Measurements from ENCODE around the gene SH2B3. TPM values are rescaled to one million over a fixed set of nuclear protein-coding genes. Genes with fewer than 3 reads are reported as not detected.

Gene SH2B3
- total and polyA plus RNA-seq, 2 of the 13 experiments (the other 11 are each of a cell fraction or from before 2014, with no cell fraction given): 6.8 to 6.9 TPM

DNA sequence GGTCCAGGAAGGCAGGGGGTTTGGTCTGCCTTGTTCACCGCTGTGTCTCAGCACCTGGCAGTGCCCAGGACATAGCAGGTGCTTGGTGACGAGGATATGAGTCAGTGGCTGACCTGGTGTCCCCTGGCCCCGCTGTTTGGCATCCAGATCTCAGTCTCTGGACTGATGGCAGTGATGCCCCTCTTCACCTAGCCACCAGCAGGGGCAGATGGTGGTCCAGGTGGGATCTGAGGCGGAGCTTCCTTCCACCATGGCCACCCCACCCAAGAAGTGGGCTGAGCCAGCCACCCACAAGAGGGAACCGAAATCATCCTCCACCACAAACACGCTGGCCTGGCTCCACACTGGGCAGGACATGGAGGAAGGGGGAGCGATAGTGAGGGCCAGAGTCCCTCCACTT is 16.1 kb upstream of the SH2B3 start:
- no peak overlapping the region for H3K9ac ChIP-seq (ENCODE audit: insufficient read depth, low read depth, low read length)
- no peaks in the 10 kb centered on the region for H3K79me2 ChIP-seq (ENCODE audit: insufficient read depth, low read length)
- BruUV-seq (replicated peaks): no TSS peak
- H2AFZ ChIP-seq (ENCODE audit: low read length): no peak overlapping the region
- H3K27ac ChIP-seq (ENCODE audit: extremely low read length, insufficient read depth, low read length): no peak overlapping the region
- DNase-seq (ENCODE audit: low spot score) (no peak), FAIRE-seq (no peak), ATAC-seq (no peak; the same call in 2 of the 3 replicates)
- intact Hi-C loops (cut with micrococcal nuclease; ENCODE audit: unreplicated experiment): no loop called here
- peaks cover 14% of the 10 kb centered on the region for H3K4me1 ChIP-seq (ENCODE audit: insufficient read depth, low read length)
- no peaks in the 10 kb centered on the region for H4K20me1 ChIP-seq (ENCODE audit: insufficient read depth, low read length)
- no peak overlapping the region for H3K4me3 ChIP-seq (replicated peaks in 1 of 3; ENCODE audit: insufficient read depth in 1 of 3, low read depth in 2 of 3, low read length in 3 of 3)
- no peak overlapping the region for H3K4me2 ChIP-seq (ENCODE audit: low read depth, low read length)
- TF ChIP-seq ZNF160 (CRISPR knock-in tag; IDR thresholded peaks at IDR 0.05): no peak
- TF ChIP-seq CREM (IDR thresholded peaks at IDR 0.05): no peak
- TF ChIP-seq CREM (CRISPR knock-in tag; IDR thresholded peaks at IDR 0.05): no peak
- H3K36me3 ChIP-seq (replicated peaks in 1 of 2; ENCODE audit: control insufficient read depth in 1 of 2, insufficient read depth in 2 of 2, low read length in 2 of 2): no peaks in the 10 kb centered on the region
- WGBS (ENCODE audit: low lambda C conversion rate): 38% methylated on average over 3 of the region's 7 CpGs
- H3K27me3 ChIP-seq (ENCODE audit: control insufficient read depth in 1 of 2, insufficient read depth in 2 of 2, low read length in 2 of 2): peaks cover 2 to 9% of the 10 kb centered on the region in 2 experiments; a peak in 3 of 5 replicates
- H3K9me3 ChIP-seq (ENCODE audit: low read length): no peaks in the 10 kb centered on the region
- ChIA-PET POLR2A (no interaction called here), CTCF (ENCODE audit: low intra/inter-chr PET ratio, low total read pairs) (no interaction called here)
- in situ Hi-C loops (cut with HindIII; ENCODE audit: extremely low pct_ligation_motif_present, low pct_unique_long_range_greater_than_20kb): loop anchor here (10.0 kb wide), 1 partner anchor 285 kb away; no protein-coding TSS in a partner anchor

DNA sequence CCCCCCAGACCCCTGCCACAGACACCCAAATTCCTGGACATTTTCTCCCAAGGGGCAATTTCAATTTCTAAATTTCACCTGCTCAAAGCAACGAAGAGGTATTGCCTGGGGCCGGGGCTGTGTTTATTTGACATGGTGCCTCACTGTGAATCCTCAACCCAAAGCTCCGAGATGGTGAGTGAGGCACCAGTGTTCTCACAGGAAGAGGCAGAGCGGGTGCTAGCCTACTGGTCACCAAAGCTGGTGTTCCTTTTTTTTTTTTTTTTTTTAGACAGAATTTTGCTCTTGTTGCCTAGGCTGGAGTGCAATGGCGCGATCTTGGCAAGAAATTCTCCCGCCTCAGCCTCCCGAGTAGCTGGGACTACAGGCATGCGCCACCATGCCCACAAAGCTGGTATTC is 14.8 kb upstream of the SH2B3 start:
- ATAC-seq: no peak
- Histone ChIP-seq H3K36me3 (replicated peaks in 1 of 2; ENCODE audit: control insufficient read depth in 1 of 2, insufficient read depth in 2 of 2, low read length in 2 of 2) (no peaks in the 10 kb centered on the region), H3K4me3 (replicated peaks in 1 of 3; ENCODE audit: insufficient read depth in 1 of 3, low read depth in 2 of 3, low read length in 3 of 3) (no peak overlapping the region), H3K27me3 (ENCODE audit: control insufficient read depth in 1 of 2, insufficient read depth in 2 of 2, low read length in 2 of 2) (peaks cover 1 to 5% of the 10 kb centered on the region in 2 experiments; a peak in 3 of 5 replicates), H3K9me3 (ENCODE audit: low read length) (no peaks in the 10 kb centered on the region), H3K27ac (ENCODE audit: extremely low read length, insufficient read depth, low read length) (no peak overlapping the region), H3K79me2 (ENCODE audit: insufficient read depth, low read length) (no peaks in the 10 kb centered on the region), H2AFZ (ENCODE audit: low read length) (no peak overlapping the region), H4K20me1 (ENCODE audit: insufficient read depth, low read length) (no peaks in the 10 kb centered on the region), H3K4me1 (ENCODE audit: insufficient read depth, low read length) (peaks cover 14% of the 10 kb centered on the region), H3K4me2 (ENCODE audit: low read depth, low read length) (no peak overlapping the region), H3K9ac (ENCODE audit: insufficient read depth, low read depth, low read length) (no peak overlapping the region)
- intact Hi-C loops (cut with micrococcal nuclease; ENCODE audit: unreplicated experiment) (no loop called here), in situ Hi-C loops (cut with HindIII; ENCODE audit: extremely low pct_ligation_motif_present, low pct_unique_long_range_greater_than_20kb) (loop anchor here (10.0 kb wide), 1 partner anchor 284 kb away; no protein-coding TSS in a partner anchor)
- POLR2A ChIA-PET: no interaction called here
- DNase-seq (ENCODE audit: low spot score): no peak
- CTCF ChIA-PET (ENCODE audit: low intra/inter-chr PET ratio, low total read pairs): no interaction called here
- FAIRE-seq: no peak
- WGBS (ENCODE audit: low lambda C conversion rate): 53% methylated on average over 9 of the region's 9 CpGs
- BruUV-seq (replicated peaks): no TSS peak
- TF ChIP-seq RFX5 (IDR thresholded peaks at IDR 0.05; ENCODE audit: low read depth, low read length) (no peak), GLI4 (CRISPR knock-in tag; IDR thresholded peaks at IDR 0.05; ENCODE audit: borderline replicate concordance) (no peak), MNT (IDR thresholded peaks at IDR 0.05) (no peak), ZNF230 (CRISPR knock-in tag; IDR thresholded peaks at IDR 0.05) (no peak), HINFP (CRISPR knock-in tag; IDR thresholded peaks at IDR 0.05; ENCODE audit: low read depth) (no peak), DPF2 (CRISPR knock-in tag; IDR thresholded peaks at IDR 0.05; ENCODE audit: borderline replicate concordance, low read depth) (no peak), ZNF329 (CRISPR knock-in tag; IDR thresholded peaks at IDR 0.05; ENCODE audit: low read depth) (no peak), SMC3 (IDR thresholded peaks at IDR 0.05; ENCODE audit: low read length) (no peak), NFE2 (CRISPR knock-in tag; IDR thresholded peaks at IDR 0.05) (no peak), ZNF552 (CRISPR knock-in tag; IDR thresholded peaks at IDR 0.05; ENCODE audit: borderline replicate concordance) (no peak), HBP1 (CRISPR knock-in tag; IDR thresholded peaks at IDR 0.05; ENCODE audit: low read depth) (no peak), ZNF7 (CRISPR knock-in tag; IDR thresholded peaks at IDR 0.05) (no peak), ZSCAN25 (CRISPR knock-in tag; IDR thresholded peaks at IDR 0.05) (no peak)

Measured in HepG2 (cell line).